Measurements from ENCODE around the gene AP1S2.

GRCh38 chrX:15838017-15838416 lies 16.6 kb downstream of the AP1S2 start:
- no peak for TF ChIP-seq CTCF (IDR thresholded peaks at IDR 0.05)
- no peak for TF ChIP-seq POLR2AphosphoS5 (IDR thresholded peaks at IDR 0.05)
- no peak for TF ChIP-seq EP300 (IDR thresholded peaks at IDR 0.05)
- no peak for TF ChIP-seq POLR2A (IDR thresholded peaks at IDR 0.05)

Measured in suprapubic skin (tissue), 4 donors.